ENCODE results near the gene TCF4.

TCF4 gene

DNA sequence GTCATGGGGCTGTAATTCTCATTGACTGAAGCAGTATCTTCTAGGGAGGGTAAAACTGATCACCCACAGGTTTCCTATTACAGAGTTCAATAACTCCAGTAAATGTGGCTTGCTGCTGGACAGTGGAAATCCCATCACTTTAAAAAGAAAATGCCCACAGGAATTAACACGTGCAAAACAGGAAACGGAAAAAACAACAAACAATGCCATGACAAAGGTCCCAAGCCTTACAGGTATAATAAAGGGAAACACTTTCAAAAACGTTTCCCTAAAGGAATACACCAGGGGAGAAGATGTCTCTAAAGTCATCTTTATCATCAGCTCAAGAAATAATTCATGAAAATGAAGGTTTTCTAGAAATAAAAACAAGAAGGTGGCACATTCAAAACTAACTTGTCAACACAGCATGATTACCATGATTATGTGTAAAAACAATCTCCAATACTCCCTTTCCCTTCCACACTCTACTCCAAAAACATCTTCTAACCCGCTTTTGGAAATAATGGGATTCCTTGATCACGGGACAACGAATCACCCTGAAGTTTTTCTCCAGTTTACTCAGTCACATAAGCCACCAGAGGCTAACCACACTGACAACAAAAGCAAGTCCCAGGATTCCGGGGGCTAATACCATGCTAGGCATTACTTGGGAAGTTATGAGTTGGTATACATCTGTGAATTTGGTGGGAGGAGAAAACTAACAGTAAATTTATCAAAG, 167.9 kb downstream of the TCF4 start:
- Histone ChIP-seq H3K4me2 (ENCODE audit: low read length) (peak overlapping the region; percentile 97), H3K27ac (ENCODE audit: low read depth, low read length) (peak overlapping the region; percentile 100), H3K36me3 (ENCODE audit: control insufficient read depth, low read length) (peaks cover 36% of the 10 kb centered on the region), H3K27me3 (ENCODE audit: control insufficient read depth, low read length) (no peaks in the 10 kb centered on the region; the same call in 1 of the 2 replicates), H3K9me3 (ENCODE audit: control insufficient read depth, insufficient read depth, low read length) (no peaks in the 10 kb centered on the region), H3K79me2 (ENCODE audit: control insufficient read depth, low read length) (peaks cover 80% of the 10 kb centered on the region), H3K4me1 (ENCODE audit: control insufficient read depth, low read length) (peaks cover 96% of the 10 kb centered on the region), H3K4me3 (ENCODE audit: low read length) (peak overlapping the region; percentile 90), H3K9me2 (replicated peaks; ENCODE audit: control insufficient read depth, low read length) (no peaks in the 10 kb centered on the region), H4K20me1 (ENCODE audit: control insufficient read depth, insufficient read depth, low read depth, low read length) (no peaks in the 10 kb centered on the region), H3F3A (ENCODE audit: control insufficient read depth, insufficient read depth) (peaks cover 57% of the 10 kb centered on the region)
- TF ChIP-seq, protein P1, sequence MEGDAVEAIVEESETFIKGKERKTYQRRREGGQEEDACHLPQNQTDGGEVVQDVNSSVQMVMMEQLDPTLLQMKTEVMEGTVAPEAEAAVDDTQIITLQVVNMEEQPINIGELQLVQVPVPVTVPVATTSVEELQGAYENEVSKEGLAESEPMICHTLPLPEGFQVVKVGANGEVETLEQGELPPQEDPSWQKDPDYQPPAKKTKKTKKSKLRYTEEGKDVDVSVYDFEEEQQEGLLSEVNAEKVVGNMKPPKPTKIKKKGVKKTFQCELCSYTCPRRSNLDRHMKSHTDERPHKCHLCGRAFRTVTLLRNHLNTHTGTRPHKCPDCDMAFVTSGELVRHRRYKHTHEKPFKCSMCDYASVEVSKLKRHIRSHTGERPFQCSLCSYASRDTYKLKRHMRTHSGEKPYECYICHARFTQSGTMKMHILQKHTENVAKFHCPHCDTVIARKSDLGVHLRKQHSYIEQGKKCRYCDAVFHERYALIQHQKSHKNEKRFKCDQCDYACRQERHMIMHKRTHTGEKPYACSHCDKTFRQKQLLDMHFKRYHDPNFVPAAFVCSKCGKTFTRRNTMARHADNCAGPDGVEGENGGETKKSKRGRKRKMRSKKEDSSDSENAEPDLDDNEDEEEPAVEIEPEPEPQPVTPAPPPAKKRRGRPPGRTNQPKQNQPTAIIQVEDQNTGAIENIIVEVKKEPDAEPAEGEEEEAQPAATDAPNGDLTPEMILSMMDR (IDR thresholded peaks at IDR 0.05; ENCODE audit: low read depth, low read length, poor library complexity, severe bottlenecking), result no peak
- no peak for TF ChIP-seq EZH2phosphoT487 (IDR thresholded peaks at IDR 0.05; ENCODE audit: borderline replicate concordance, low read length)

DNA sequence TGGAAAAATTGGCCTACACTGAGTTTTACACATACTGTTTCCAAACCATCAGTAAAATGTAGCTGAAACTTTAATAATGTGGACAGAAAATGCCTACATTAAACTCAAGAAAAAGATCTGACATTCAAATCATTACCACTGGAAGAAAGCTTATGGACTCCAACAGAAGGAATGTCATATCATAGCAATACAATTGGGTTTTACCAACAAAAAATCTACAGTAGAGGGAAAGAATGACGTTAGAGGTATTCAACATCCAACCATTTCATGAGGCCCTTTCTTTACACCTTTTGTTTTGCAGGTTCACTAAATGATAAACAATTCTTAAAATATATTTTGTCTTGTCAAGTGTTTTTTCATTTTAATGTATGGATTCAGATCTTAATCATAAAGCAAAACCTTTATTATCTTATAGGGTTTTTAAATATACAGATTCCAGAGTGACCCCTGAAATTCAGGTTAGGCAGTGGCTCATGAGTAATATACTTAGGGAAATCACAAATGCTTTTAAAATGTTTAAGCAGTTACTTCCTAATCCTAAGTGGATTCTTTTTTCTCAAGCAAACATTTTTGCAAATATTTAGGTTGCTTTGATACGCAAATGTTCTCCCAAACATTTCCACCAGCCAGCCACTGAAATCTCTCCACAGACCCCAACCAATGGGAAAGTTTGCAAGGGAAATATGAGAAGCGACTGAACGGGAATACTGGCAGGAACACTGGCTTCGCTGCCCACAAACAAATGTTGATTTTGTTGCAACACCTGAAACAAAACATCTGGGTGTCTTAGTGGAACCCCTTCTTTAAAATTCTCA, 168.7 kb downstream of the TCF4 start:
- TF ChIP-seq, protein P1 (IDR thresholded peaks at IDR 0.05; ENCODE audit: low read depth, low read length, poor library complexity, severe bottlenecking), result no peak
- TF ChIP-seq EZH2phosphoT487 (IDR thresholded peaks at IDR 0.05; ENCODE audit: borderline replicate concordance, low read length), result no peak
- Histone ChIP-seq H3K79me2 (ENCODE audit: control insufficient read depth, low read length) (peaks cover 82% of the 10 kb centered on the region), H3K36me3 (ENCODE audit: control insufficient read depth, low read length) (peaks cover 40% of the 10 kb centered on the region), H3K9me3 (ENCODE audit: control insufficient read depth, insufficient read depth, low read length) (no peaks in the 10 kb centered on the region), H3K4me2 (ENCODE audit: low read length) (peak overlapping the region; percentile 97), H4K20me1 (ENCODE audit: control insufficient read depth, insufficient read depth, low read depth, low read length) (no peaks in the 10 kb centered on the region), H3K27ac (ENCODE audit: low read depth, low read length) (peak overlapping the region; percentile 100), H3K4me3 (ENCODE audit: low read length) (peak overlapping the region; percentile 90), H3K4me1 (ENCODE audit: control insufficient read depth, low read length) (peaks cover 96% of the 10 kb centered on the region), H3K9me2 (replicated peaks; ENCODE audit: control insufficient read depth, low read length) (no peaks in the 10 kb centered on the region), H3K27me3 (ENCODE audit: control insufficient read depth, low read length) (no peaks in the 10 kb centered on the region; the same call in 1 of the 2 replicates), H3F3A (ENCODE audit: control insufficient read depth, insufficient read depth) (peaks cover 49% of the 10 kb centered on the region)

DNA sequence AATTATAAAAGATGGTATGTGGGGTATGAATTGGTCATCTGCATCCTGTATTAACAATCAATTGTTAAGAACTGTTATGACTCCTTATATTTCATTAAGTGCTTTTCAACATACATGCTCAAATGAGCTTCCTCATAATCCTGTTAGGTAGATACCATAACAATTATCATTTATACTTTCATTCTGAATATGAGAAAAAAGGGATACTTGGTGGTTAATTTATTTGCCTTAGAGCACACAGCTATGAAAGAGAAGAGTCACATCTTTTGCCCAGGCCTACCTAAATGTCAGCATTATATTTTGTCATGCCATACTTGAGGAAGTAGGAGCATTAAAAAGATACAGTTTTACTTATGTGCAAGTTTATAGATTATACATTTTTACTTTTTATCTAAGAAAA, 169.6 kb downstream of the TCF4 start:
- Histone ChIP-seq H3K36me3 (ENCODE audit: control insufficient read depth, low read length) (peaks cover 46% of the 10 kb centered on the region), H3K4me1 (ENCODE audit: control insufficient read depth, low read length) (peaks cover 98% of the 10 kb centered on the region), H3K9me3 (ENCODE audit: control insufficient read depth, insufficient read depth, low read length) (no peaks in the 10 kb centered on the region), H3K4me3 (ENCODE audit: low read length) (peak overlapping the region; percentile 90), H4K20me1 (ENCODE audit: control insufficient read depth, insufficient read depth, low read depth, low read length) (no peaks in the 10 kb centered on the region), H3K4me2 (ENCODE audit: low read length) (peak overlapping the region; percentile 97), H3K79me2 (ENCODE audit: control insufficient read depth, low read length) (peaks cover 91% of the 10 kb centered on the region), H3K9me2 (replicated peaks; ENCODE audit: control insufficient read depth, low read length) (no peaks in the 10 kb centered on the region), H3F3A (ENCODE audit: control insufficient read depth, insufficient read depth) (peaks cover 44% of the 10 kb centered on the region), H3K27ac (ENCODE audit: low read depth, low read length) (peak overlapping the region; percentile 100), H3K27me3 (ENCODE audit: control insufficient read depth, low read length) (no peaks in the 10 kb centered on the region; the same call in 1 of the 2 replicates)
- TF ChIP-seq, protein P1 (IDR thresholded peaks at IDR 0.05; ENCODE audit: low read depth, low read length, poor library complexity, severe bottlenecking), result no peak
- no peak for TF ChIP-seq EZH2phosphoT487 (IDR thresholded peaks at IDR 0.05; ENCODE audit: borderline replicate concordance, low read length)

Data from DOHH2 (cell line).